Mammary epithelial cell (primary cell): Measurements from ENCODE around the gene BLOC1S4.

Experiments used
- CTCF ChIP-seq, 2 donors: IDR thresholded peaks in 1 of 2; conservative IDR thresholded peaks in 1 of 2; 2 replicates each; pipeline ENCODE4 v1.5.1; 2011 to 2012; ENCODE audit warnings: inconsistent platforms in 2 of 2, low read length in 2 of 2, mild to moderate bottlenecking in 2 of 2, control low read depth in 1 of 2, low read depth in 1 of 2; ENCODE audit not compliant: insufficient read depth in 1 of 2; ENCODE audit errors: extremely low read depth in 1 of 2
- EZH2 ChIP-seq: IDR thresholded peaks from 2 replicates; pipeline ENCODE4 v1.6.1; 2012; ENCODE audit warnings: low read length, inconsistent platforms, borderline replicate concordance

GRCh38 chr4:6680372-6681034, 35.5 kb upstream of the BLOC1S4 start:
- TF ChIP-seq CTCF (conservative IDR thresholded peaks at IDR 0.05 in 1 of 2, IDR thresholded peaks at IDR 0.05 in 1 of 2; ENCODE audit: extremely low read depth in 1 of 2, insufficient read depth in 1 of 2, low read depth in 1 of 2, low read length in 2 of 2), result peak; percentile 6 to 23
- no peak for TF ChIP-seq EZH2
